IPS DF 19.7 (cell line): ENCODE measurements around the gene TUBA3D.
"Not testable (repeated sequence)": the region's sequence is repeated elsewhere in the genome, so short reads cannot be mapped to it uniquely, and the experiment has no call there.

Experiments
- DNase-seq: peaks from one replicate; pipeline ENCODE4 v3.0.0-alpha.2; 2013; ENCODE audit warnings: low read depth, low spot score

The TUBA3D gene

GRCh38 chr2:131514408-131515166 is 38.7 kb downstream of the TUBA3D start:
- DNase-seq = not testable (repeated sequence)

- DNase-seq = not testable (repeated sequence)
These were observed 39.3 kb downstream of the TUBA3D start for GRCh38 chr2:131515235-131515634.

GRCh38 chr2:131516011-131516410 is 40.1 kb downstream of the TUBA3D start:
- DNase-seq = no peak

- DNase-seq = not testable (repeated sequence)
These were observed 40.7 kb downstream of the TUBA3D start for GRCh38 chr2:131516621-131517020.

- no peak for DNase-seq
These were observed 41.4 kb downstream of the TUBA3D start for GRCh38 chr2:131517106-131517831.

- not testable (repeated sequence) for DNase-seq
These were observed 41.9 kb downstream of the TUBA3D start for GRCh38 chr2:131517856-131518255.

GRCh38 chr2:131518531-131518930 is 42.6 kb downstream of the TUBA3D start:
- not testable (repeated sequence) for DNase-seq

- DNase-seq = no peak
These were observed 43.5 kb downstream of the TUBA3D start for GRCh38 chr2:131519466-131519865.

GRCh38 chr2:131519871-131520470 is 44.1 kb downstream of the TUBA3D start:
- not testable (repeated sequence) for DNase-seq

GRCh38 chr2:131520526-131520925 is 44.6 kb downstream of the TUBA3D start:
- DNase-seq = no peak

- not testable (repeated sequence) for DNase-seq
These were observed 45.6 kb downstream of the TUBA3D start for GRCh38 chr2:131521524-131521923.

- DNase-seq = no peak
These were observed 46.3 kb downstream of the TUBA3D start for GRCh38 chr2:131521961-131522781.

GRCh38 chr2:131525256-131525655 is 49.3 kb downstream of the TUBA3D start:
- DNase-seq = not testable (repeated sequence)

- not testable (repeated sequence) for DNase-seq
These were observed 51.4 kb downstream of the TUBA3D start, which contains the start of gene CCDC74A for GRCh38 chr2:131527131-131528001. Gene CCDC74A, plus strand, starts transcription at chr2:131527888. Its CDS starts 83 bp downstream, at chr2:131527971.

- DNase-seq = not testable (repeated sequence)
These were observed 53.3 kb downstream of the TUBA3D start for GRCh38 chr2:131528981-131529863.

GRCh38 chr2:131529864-131530445 is 54.0 kb downstream of the TUBA3D start:
- DNase-seq = not testable (repeated sequence)

- not testable (repeated sequence) for DNase-seq
These were observed 54.9 kb downstream of the TUBA3D start for GRCh38 chr2:131530626-131531344.

- DNase-seq = not testable (repeated sequence)
These were observed 55.7 kb downstream of the TUBA3D start for GRCh38 chr2:131531547-131532185.
